ENCODE measurements around the gene KRTAP5-1. TPM values are rescaled to one million over a fixed set of nuclear protein-coding genes. Genes with fewer than 3 reads are reported as not detected.
"Not testable (repeated sequence)": the region's sequence is repeated elsewhere in the genome, so short reads cannot be mapped to it uniquely, and the experiment has no call there.

KRTAP5-1 gene
- total RNA-seq, 1 donor from 2014 or later = not detected

DNA sequence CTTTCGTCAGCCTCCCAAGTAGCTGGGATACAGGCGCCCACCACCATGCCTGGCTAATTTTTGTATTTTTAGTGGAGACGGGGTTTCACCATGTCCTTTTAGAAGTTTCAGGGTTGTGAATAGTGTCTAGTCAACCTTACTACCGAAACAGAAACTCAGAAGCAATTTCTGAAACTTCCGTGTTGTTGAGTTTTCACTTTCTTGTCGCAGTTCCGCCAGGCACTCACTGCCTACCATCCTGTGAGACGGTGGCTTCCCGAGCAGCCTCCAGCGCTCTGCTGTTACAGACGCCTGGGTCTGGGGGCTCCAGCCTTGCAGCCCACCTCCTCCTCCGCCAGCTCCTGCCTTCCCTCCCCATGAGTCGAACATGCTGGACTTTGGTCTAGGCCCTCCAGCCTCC, 20.8 kb upstream of the KRTAP5-1 start:
- H3K9me3 Mint-ChIP-seq; intact Hi-C loops (cut with micrococcal nuclease); H3K36me3 Mint-ChIP-seq (ENCODE audit: low read depth); DNase-seq: not testable (repeated sequence)
- ChIA-PET CTCF (interaction anchor here (0.7 to 1.0 kb wide), 2 partner anchors 31 to 47 kb away, joined by 3 to 5 read pairs; no protein-coding TSS in a partner anchor), POLR2A (interaction anchor here (0.8 to 1.2 kb wide), 2 partner anchors 84 to 250 kb away, joined by 3 read pairs; no protein-coding TSS in a partner anchor)
- Mint-ChIP-seq H3K4me1 (peaks cover 18% of the 10 kb centered on the region), H3K4me3 (peak overlapping the region; percentile 64), H3K27me3 (peaks cover 14% of the 10 kb centered on the region), H3K27ac (peak overlapping the region; percentile 69)
- ATAC-seq (ENCODE audit: low read depth) = peak; percentile 93

DNA sequence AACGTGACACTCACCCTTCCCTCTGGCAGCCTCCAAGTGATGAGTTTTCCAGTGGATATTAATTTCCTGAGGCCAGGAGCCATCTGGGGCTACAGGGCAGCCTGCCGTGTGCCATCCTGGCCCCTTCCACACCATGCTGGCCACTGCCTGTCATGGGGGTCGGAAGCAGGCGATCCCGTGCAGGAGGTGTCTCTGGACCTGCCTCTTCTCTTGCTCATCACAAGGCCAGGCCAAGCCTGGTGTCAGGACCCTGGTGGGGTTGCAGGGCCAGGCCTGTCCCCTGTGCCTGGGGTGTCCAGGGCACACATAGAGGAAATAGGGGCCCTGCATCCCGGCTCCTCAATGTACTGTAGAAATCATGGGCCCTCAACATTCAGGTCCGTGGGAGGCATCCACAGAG, 19.6 kb upstream of the KRTAP5-1 start:
- ChIA-PET POLR2A (interaction anchor here (1.2 kb wide), 1 partner anchor 251 kb away, joined by 3 read pairs; no protein-coding TSS in a partner anchor), CTCF (no interaction called here)
- H3K4me3 Mint-ChIP-seq = no peak overlapping the region
- peaks cover 21% of the 10 kb centered on the region for H3K4me1 Mint-ChIP-seq
- intact Hi-C loops (cut with micrococcal nuclease) = no loop called here
- no peaks in the 10 kb centered on the region for H3K9me3 Mint-ChIP-seq
- no peak overlapping the region for H3K27ac Mint-ChIP-seq
- ATAC-seq (ENCODE audit: low read depth) = no peak
- DNase-seq = no peak
- TF ChIP-seq, protein P1, sequence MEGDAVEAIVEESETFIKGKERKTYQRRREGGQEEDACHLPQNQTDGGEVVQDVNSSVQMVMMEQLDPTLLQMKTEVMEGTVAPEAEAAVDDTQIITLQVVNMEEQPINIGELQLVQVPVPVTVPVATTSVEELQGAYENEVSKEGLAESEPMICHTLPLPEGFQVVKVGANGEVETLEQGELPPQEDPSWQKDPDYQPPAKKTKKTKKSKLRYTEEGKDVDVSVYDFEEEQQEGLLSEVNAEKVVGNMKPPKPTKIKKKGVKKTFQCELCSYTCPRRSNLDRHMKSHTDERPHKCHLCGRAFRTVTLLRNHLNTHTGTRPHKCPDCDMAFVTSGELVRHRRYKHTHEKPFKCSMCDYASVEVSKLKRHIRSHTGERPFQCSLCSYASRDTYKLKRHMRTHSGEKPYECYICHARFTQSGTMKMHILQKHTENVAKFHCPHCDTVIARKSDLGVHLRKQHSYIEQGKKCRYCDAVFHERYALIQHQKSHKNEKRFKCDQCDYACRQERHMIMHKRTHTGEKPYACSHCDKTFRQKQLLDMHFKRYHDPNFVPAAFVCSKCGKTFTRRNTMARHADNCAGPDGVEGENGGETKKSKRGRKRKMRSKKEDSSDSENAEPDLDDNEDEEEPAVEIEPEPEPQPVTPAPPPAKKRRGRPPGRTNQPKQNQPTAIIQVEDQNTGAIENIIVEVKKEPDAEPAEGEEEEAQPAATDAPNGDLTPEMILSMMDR (IDR thresholded peaks at IDR 0.05) = no peak
- H3K36me3 Mint-ChIP-seq (ENCODE audit: low read depth) = no peaks in the 10 kb centered on the region
- peaks cover 15% of the 10 kb centered on the region for H3K27me3 Mint-ChIP-seq

DNA sequence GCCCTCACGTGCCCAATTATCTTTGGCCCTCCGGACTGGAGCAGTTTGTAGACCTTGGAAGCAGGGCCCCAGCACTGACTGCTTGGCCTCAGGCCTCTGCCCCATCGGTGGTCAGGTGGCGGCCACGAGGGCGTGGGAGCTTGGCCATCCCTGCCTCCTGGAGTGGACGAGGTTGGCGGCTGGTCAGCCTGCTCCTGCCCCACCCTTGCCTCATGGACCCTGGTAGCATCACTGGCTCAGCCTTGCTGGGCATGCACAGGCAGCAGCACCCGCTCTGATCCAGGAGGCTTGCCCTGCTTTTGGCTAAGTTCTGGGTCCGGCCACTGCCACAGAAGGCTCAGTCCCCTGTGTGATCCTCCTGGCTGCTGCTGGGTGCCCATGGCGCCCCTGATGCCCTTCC, 19.1 kb upstream of the KRTAP5-1 start:
- Mint-ChIP-seq H3K4me1 (peaks cover 21% of the 10 kb centered on the region), H3K9me3 (no peaks in the 10 kb centered on the region), H3K4me3 (no peak overlapping the region), H3K36me3 (ENCODE audit: low read depth) (no peaks in the 10 kb centered on the region), H3K27me3 (peaks cover 15% of the 10 kb centered on the region), H3K27ac (no peak overlapping the region)
- intact Hi-C loops (cut with micrococcal nuclease) = no loop called here
- TF ChIP-seq, protein P1 (IDR thresholded peaks at IDR 0.05) = no peak
- no peak for DNase-seq
- POLR2A ChIA-PET = no interaction called here
- CTCF ChIA-PET = no interaction called here
- ATAC-seq (ENCODE audit: low read depth) = no peak

DNA sequence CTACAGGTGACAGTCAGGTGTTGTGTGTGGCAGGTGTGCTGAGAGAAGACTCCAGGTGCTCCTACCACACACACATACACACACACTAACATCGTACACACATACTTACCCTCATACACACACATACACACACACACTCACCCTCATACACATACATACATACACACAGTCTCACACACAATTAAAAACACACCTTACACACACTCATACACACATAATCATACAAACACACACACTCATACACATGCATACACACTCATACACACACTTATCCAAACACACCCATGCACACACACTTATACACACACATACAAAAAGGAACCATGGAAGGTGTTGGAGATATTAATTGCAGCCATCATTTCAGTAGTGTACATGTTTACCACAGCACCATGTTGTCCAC, 18.5 kb upstream of the KRTAP5-1 start:
- intact Hi-C loops (cut with micrococcal nuclease) = no loop called here
- no peak overlapping the region for H3K27ac Mint-ChIP-seq
- DNase-seq = no peak
- H3K27me3 Mint-ChIP-seq = peaks cover 15% of the 10 kb centered on the region
- H3K36me3 Mint-ChIP-seq (ENCODE audit: low read depth) = no peaks in the 10 kb centered on the region
- CTCF ChIA-PET = no interaction called here
- POLR2A ChIA-PET = no interaction called here
- H3K9me3 Mint-ChIP-seq = no peaks in the 10 kb centered on the region
- H3K4me3 Mint-ChIP-seq = no peak overlapping the region
- H3K4me1 Mint-ChIP-seq = peaks cover 21% of the 10 kb centered on the region
- no peak for ATAC-seq (ENCODE audit: low read depth)
- TF ChIP-seq, protein P1 (IDR thresholded peaks at IDR 0.05) = no peak

DNA sequence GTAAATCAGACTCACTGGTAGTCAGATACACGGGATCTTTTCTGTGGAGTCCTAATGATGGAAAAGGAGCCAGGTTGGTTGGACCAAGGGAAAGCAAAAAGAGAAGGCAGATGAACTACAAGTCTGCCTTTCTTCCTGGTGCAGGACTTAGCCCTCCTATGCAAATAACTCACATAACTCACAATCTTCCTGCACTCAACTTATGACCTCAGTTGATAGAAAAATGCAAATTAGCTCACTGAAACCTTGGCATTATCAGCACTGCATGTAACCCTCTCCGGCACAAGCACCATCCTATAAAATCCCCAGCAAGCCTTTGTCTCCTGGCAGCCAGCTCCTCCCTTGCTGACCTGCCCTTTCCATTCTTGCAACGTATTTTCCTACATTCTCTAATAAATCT, 16.6 kb upstream of the KRTAP5-1 start:
- POLR2A ChIA-PET; H3K9me3 Mint-ChIP-seq; H3K27ac Mint-ChIP-seq; intact Hi-C loops (cut with micrococcal nuclease); H3K36me3 Mint-ChIP-seq (ENCODE audit: low read depth); H3K4me3 Mint-ChIP-seq; DNase-seq: not testable (repeated sequence)
- H3K4me1 Mint-ChIP-seq = peaks cover 19% of the 10 kb centered on the region
- H3K27me3 Mint-ChIP-seq = peaks cover 21% of the 10 kb centered on the region
- CTCF ChIA-PET = interaction anchor here (0.7 kb wide), 1 partner anchor 26 kb away, joined by 3 read pairs; no protein-coding TSS in a partner anchor
- peak; percentile 54 for ATAC-seq (ENCODE audit: low read depth)

DNA sequence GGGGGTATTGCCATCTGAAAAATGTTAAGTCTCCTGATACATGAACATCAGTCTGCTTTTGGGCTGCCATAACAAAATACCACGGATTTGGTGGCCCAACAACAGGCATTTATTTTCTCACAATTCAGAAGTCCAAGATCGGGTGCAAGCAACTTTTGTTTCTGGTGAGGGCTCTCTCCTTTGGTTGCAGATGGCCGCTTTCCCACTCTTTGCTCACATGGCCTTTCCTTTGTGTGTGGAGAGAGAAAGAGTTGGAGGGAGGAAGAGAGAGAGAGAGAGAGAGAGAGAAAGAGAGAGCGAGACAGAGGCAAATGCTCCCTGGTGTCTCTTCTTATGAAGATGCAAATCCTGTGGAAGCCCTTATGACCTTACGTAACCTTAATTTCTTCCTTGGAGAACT, 15.5 kb upstream of the KRTAP5-1 start:
- ATAC-seq (ENCODE audit: low read depth) = no peak
- intact Hi-C loops (cut with micrococcal nuclease) = no loop called here
- no peak for DNase-seq
- H3K27me3 Mint-ChIP-seq = peaks cover 28% of the 10 kb centered on the region
- POLR2A ChIA-PET = interaction anchor here (0.5 kb wide), 1 partner anchor 21 kb away, joined by 7 read pairs; no protein-coding TSS in a partner anchor
- TF ChIP-seq, protein P1 (IDR thresholded peaks at IDR 0.05) = no peak
- no peak overlapping the region for H3K27ac Mint-ChIP-seq
- peaks cover 12% of the 10 kb centered on the region for H3K4me1 Mint-ChIP-seq
- CTCF ChIA-PET = interaction anchor here (0.7 kb wide), 1 partner anchor 27 kb away, joined by 3 read pairs; no protein-coding TSS in a partner anchor
- no peaks in the 10 kb centered on the region for H3K9me3 Mint-ChIP-seq
- no peaks in the 10 kb centered on the region for H3K36me3 Mint-ChIP-seq (ENCODE audit: low read depth)
- no peak overlapping the region for H3K4me3 Mint-ChIP-seq
